HAP-1 (cell line): ENCODE results near the gene CRYBB1.
"Not testable (repeated sequence)": the region's sequence is repeated elsewhere in the genome, so short reads cannot be mapped to it uniquely, and the experiment has no call there.

Experiments used
- DNase-seq, 2 experiments: peaks; one replicate each; pipeline ENCODE4 v3.0.0-alpha.2; 2016 to 2020; ENCODE audit warnings: low spot score in 2 of 2
- H3K27me3 ChIP-seq: fragments of 250-450 bp; sonication (Bioruptor Pico); 2 replicates; pipeline ENCODE4 v1.5.1; 2020; ENCODE audit warnings: low read depth, mild to moderate bottlenecking, moderate library complexity
- H3K36me3 ChIP-seq: fragments of 250-450 bp; sonication (Bioruptor Pico); replicated peaks from 2 replicates; pipeline ENCODE4 v1.5.1; 2020; ENCODE audit warnings: mild to moderate bottlenecking
- H3K4me1 ChIP-seq: fragments of 250-450 bp; sonication (Bioruptor Pico); 2 replicates; pipeline ENCODE4 v1.5.1; 2020; ENCODE audit warnings: mild to moderate bottlenecking
- H3K4me3 ChIP-seq: fragments of 250-450 bp; sonication (Bioruptor Pico); 2 replicates; pipeline ENCODE4 v1.5.1; 2020; ENCODE audit warnings: mild to moderate bottlenecking, moderate library complexity
- H3K9me3 ChIP-seq: fragments of 250-450 bp; sonication (Bioruptor Pico); 2 replicates; pipeline ENCODE4 v1.5.1; 2020; ENCODE audit warnings: mild to moderate bottlenecking, moderate library complexity
- in situ Hi-C: fragments of 300-500 bp; cut with MboI; formaldehyde crosslinking; loops from 3 replicates; pipeline ENCODE4 v1.14.3; 2020; ENCODE audit warnings: low sequenced_read_pairs, inconsistent platforms, mixed read lengths

CRYBB1 gene

GRCh38 chr22:26623984-26624383 is 6.2 kb upstream of the CRYBB1 start:
- H3K4me3 ChIP-seq, result no peak overlapping the region
- H3K27me3 ChIP-seq, result peaks cover 20% of the 10 kb centered on the region
- no peaks in the 10 kb centered on the region for H3K4me1 ChIP-seq
- in situ Hi-C loops, result no loop called here
- H3K9me3 ChIP-seq, result no peaks in the 10 kb centered on the region
- no peak for DNase-seq
- H3K36me3 ChIP-seq, result no peaks in the 10 kb centered on the region

- DNase-seq, result no peak
- H3K4me3 ChIP-seq, result no peak within 1 kb of the TSS
- H3K4me1 ChIP-seq, result no peaks in the 10 kb centered on the region
- in situ Hi-C loops, result no loop called here
- H3K27me3 ChIP-seq, result peaks cover 41% of the 10 kb centered on the region
- no peaks in the 10 kb centered on the region for H3K36me3 ChIP-seq
- H3K9me3 ChIP-seq, result no peaks in the 10 kb centered on the region
These were observed 3.8 kb upstream of the CRYBB1 start, which contains the start of gene CRYBA4 for GRCh38 chr22:26621663-26622062. Gene CRYBA4 (plus strand): TSS chr22:26621963. CDS start chr22:26622597, 634 bp downstream.

- Histone ChIP-seq H3K27me3 (peaks cover 51% of the 10 kb centered on the region), H3K4me1 (no peaks in the 10 kb centered on the region), H3K9me3 (no peaks in the 10 kb centered on the region), H3K4me3 (no peak overlapping the region), H3K36me3 (no peaks in the 10 kb centered on the region)
- in situ Hi-C loops, result no loop called here
- DNase-seq, result no peak
These were observed 2.4 kb upstream of the CRYBB1 start for GRCh38 chr22:26620197-26620596.

- Histone ChIP-seq H3K36me3 (no peaks in the 10 kb centered on the region), H3K9me3 (no peaks in the 10 kb centered on the region), H3K27me3 (peaks cover 58% of the 10 kb centered on the region)
These were observed 1.7 kb upstream of the CRYBB1 start for GRCh38 chr22:26619510-26619909.

GRCh38 chr22:26618455-26618854 is 628 bp upstream of the CRYBB1 start:
- H3K36me3 ChIP-seq, result no peaks in the 10 kb centered on the region

More at GRCh38 chr22:26619510-26619909, 1.7 kb upstream of the CRYBB1 start:
- DNase-seq, result no peak
- in situ Hi-C loops, result no loop called here
- Histone ChIP-seq H3K4me1 (no peaks in the 10 kb centered on the region), H3K4me3 (no peak overlapping the region)

GRCh38 chr22:26616650-26617049 is 1.2 kb downstream of the CRYBB1 start:
- Histone ChIP-seq H3K9me3 (no peaks in the 10 kb centered on the region), H3K27me3 (peaks cover 78% of the 10 kb centered on the region), H3K4me3 (no peak overlapping the region), H3K4me1 (no peaks in the 10 kb centered on the region), H3K36me3 (no peaks in the 10 kb centered on the region)
- no peak for DNase-seq
- in situ Hi-C loops, result no loop called here

More at GRCh38 chr22:26618455-26618854, 628 bp upstream of the CRYBB1 start:
- Histone ChIP-seq H3K9me3 (no peaks in the 10 kb centered on the region), H3K4me3 (no peak overlapping the region), H3K4me1 (no peaks in the 10 kb centered on the region), H3K27me3 (peaks cover 68% of the 10 kb centered on the region)
- no peak for DNase-seq
- in situ Hi-C loops, result no loop called here

- DNase-seq, result no peak
- H3K4me3 ChIP-seq, result no peak overlapping the region
- H3K27me3 ChIP-seq, result peaks cover 80% of the 10 kb centered on the region
- H3K9me3 ChIP-seq, result no peaks in the 10 kb centered on the region
- H3K36me3 ChIP-seq, result no peaks in the 10 kb centered on the region
- in situ Hi-C loops, result no loop called here
- H3K4me1 ChIP-seq, result no peaks in the 10 kb centered on the region
These were observed 1.9 kb downstream of the CRYBB1 start for GRCh38 chr22:26615830-26616435.

GRCh38 chr22:26615149-26615548 is 2.7 kb downstream of the CRYBB1 start:
- H3K36me3 ChIP-seq, result no peaks in the 10 kb centered on the region
- in situ Hi-C loops, result no loop called here
- no peaks in the 10 kb centered on the region for H3K4me1 ChIP-seq
- H3K9me3 ChIP-seq, result no peaks in the 10 kb centered on the region
- DNase-seq, result no peak
- H3K27me3 ChIP-seq, result peaks cover 84% of the 10 kb centered on the region
- no peak overlapping the region for H3K4me3 ChIP-seq

GRCh38 chr22:26614322-26614721 is 3.5 kb downstream of the CRYBB1 start:
- Histone ChIP-seq H3K36me3 (no peaks in the 10 kb centered on the region), H3K27me3 (peaks cover 92% of the 10 kb centered on the region), H3K4me3 (no peak overlapping the region), H3K9me3 (no peaks in the 10 kb centered on the region), H3K4me1 (no peaks in the 10 kb centered on the region)
- DNase-seq, result no peak
- in situ Hi-C loops, result no loop called here

- peaks cover 91% of the 10 kb centered on the region for H3K27me3 ChIP-seq
- H3K36me3 ChIP-seq, H3K4me1 ChIP-seq, H3K4me3 ChIP-seq, DNase-seq, in situ Hi-C loops, H3K9me3 ChIP-seq: not testable (repeated sequence)
These were observed 4.1 kb downstream of the CRYBB1 start for GRCh38 chr22:26613753-26614152.

- peaks cover 10% of the 10 kb centered on the region for H3K4me1 ChIP-seq
- no peak for DNase-seq
- in situ Hi-C loops, result no loop called here
- H3K36me3 ChIP-seq, result no peaks in the 10 kb centered on the region
- H3K27me3 ChIP-seq, result peaks cover 82% of the 10 kb centered on the region
- no peak overlapping the region for H3K4me3 ChIP-seq
- H3K9me3 ChIP-seq, result no peaks in the 10 kb centered on the region
These were observed 5.2 kb downstream of the CRYBB1 start for GRCh38 chr22:26612652-26613051.

GRCh38 chr22:26610996-26611395 is 6.8 kb downstream of the CRYBB1 start:
- H3K4me3 ChIP-seq, result no peak overlapping the region
- DNase-seq, result no peak
- H3K27me3 ChIP-seq, result peaks cover 74% of the 10 kb centered on the region
- no peaks in the 10 kb centered on the region for H3K36me3 ChIP-seq
- H3K4me1 ChIP-seq, result peaks cover 10% of the 10 kb centered on the region
- in situ Hi-C loops, result no loop called here
- H3K9me3 ChIP-seq, result no peaks in the 10 kb centered on the region

GRCh38 chr22:26610072-26610958 is 7.5 kb downstream of the CRYBB1 start:
- Histone ChIP-seq H3K4me1 (peaks cover 10% of the 10 kb centered on the region), H3K4me3 (no peak overlapping the region), H3K9me3 (no peaks in the 10 kb centered on the region), H3K36me3 (no peaks in the 10 kb centered on the region), H3K27me3 (peaks cover 69% of the 10 kb centered on the region)
- in situ Hi-C loops, result no loop called here
- no peak for DNase-seq

GRCh38 chr22:26609287-26609686 is 8.5 kb downstream of the CRYBB1 start:
- H3K4me1 ChIP-seq, result peaks cover 10% of the 10 kb centered on the region
- in situ Hi-C loops, result no loop called here
- no peaks in the 10 kb centered on the region for H3K36me3 ChIP-seq
- H3K4me3 ChIP-seq, result no peak overlapping the region
- no peak for DNase-seq
- H3K9me3 ChIP-seq, result no peaks in the 10 kb centered on the region
- H3K27me3 ChIP-seq, result peaks cover 59% of the 10 kb centered on the region
